Inferior parietal cortex (tissue), 1 donor: ENCODE data around the gene GABRG3.
A peak's percentile ranks its signal among the peaks of the same experiment; 100 is the strongest.

Source experiments
- DNase-seq: peaks from one replicate; pipeline ENCODE4 v3.0.0-alpha.2; 2016; ENCODE audit errors: extremely low spot score

The GABRG3 gene

DNA sequence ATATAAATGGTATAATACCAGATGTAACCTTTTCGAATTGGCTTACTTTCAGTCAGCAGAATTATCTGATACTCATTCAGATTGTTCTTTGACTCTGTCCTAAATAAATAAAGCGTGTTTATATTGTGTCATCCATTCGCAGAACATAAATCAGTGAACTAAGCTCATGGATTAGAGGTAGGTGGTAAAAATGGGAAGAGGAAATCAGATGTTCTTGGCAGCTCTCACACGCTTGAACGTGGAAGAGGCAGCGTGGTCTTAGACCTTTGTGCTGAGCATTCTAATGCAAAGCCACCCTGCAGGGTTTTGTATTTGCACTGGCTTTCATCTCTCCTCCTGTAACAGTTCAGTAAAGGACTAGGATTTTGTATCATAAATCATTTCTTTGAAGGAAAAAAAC is 441.4 kb downstream of the GABRG3 start:
- DNase-seq: no peak

DNA sequence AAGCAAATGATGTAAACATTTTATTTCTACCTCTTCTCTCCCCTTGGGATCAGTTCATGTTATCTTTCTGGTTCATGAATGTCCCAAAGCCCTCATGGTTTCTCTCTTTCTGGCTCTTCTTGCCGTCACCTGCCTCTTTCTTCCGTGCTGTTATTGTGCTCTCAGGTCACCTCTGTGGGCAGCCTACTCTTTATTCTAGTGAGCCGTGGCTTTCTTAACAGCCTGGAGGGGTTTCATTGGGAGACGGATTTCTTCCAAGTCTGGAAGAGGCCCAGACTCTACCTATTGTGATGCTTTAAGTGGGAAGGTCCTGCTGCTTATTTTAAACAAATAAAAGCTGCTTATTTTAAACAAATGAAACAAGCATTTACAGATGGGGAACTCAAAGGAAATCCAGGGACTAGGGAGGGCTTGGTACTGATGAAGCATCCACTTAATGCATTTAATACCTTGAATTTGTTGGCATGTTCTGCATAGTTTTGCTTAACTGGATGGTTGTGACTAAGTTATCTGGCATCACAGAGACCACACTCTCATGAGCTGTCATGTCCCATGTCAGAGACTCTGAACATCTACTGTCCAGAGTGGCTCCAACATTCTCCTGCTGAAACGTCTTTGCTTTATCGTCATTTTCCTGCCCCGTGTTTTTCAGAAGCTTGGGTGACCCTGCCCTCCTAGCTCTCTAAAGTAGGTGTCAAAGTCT is 443.3 kb downstream of the GABRG3 start:
- no peak for DNase-seq

DNA sequence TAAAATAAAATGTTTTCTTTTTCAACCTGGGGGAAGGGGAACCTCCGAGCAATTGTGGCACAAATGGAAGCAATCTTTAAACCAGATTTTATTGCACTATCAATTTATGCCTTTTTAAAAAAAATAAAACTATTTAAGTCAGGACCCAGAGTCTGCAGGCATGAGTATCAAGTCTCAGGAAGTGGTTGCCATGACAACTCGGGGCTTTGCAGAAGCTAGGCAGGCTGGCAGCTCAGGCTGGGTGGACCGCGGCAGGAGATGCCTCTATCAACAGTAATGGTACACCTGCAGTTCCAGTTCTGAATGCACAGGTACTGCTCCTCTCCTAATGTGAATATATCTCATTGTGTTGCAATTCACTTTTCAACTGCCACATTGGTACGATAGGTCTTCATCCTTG is 447.7 kb downstream of the GABRG3 start:
- DNase-seq: peak; percentile 22

DNA sequence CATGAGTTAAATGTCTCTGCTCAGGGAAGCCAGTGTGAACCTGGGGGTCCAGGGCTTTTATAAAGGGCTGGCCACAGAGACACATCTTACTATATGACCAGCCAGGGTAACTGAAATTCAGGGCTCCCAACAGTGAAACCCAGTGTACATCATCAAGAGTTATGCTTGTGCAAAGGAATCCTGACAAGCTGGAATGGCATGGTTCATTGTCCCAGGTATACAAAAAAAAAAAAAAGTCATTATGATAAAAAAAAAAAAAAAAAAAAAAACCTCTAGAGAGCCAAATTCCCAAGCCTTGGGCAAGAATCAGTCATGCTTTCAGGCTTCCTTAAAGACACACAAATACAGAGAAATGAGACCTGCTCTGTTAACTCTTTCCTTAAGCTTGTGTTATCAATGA is 452.0 kb downstream of the GABRG3 start:
- no peak for DNase-seq

DNA sequence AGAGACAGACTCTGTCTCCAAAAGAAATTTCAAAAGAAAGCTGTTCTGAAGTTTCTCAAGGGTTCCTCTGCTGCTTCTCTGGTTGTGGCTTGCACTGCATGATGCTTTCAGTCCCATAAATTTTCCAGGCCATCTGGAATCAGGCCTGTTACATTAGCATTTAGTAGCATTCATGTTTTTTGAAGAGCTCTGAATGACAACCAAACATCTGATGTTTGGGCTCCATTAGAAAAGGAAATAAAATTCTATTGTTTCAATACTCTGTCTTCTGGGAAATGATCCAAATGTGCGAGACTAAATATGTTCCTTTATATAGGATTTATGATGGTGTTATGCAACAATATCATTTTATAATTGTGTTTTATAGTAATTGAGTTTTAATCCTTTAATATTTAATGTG is 455.8 kb downstream of the GABRG3 start:
- DNase-seq: no peak

- no peak for DNase-seq
Observed at GRCh38 chr15:27427276-27427675, 456.3 kb downstream of the GABRG3 start.

DNA sequence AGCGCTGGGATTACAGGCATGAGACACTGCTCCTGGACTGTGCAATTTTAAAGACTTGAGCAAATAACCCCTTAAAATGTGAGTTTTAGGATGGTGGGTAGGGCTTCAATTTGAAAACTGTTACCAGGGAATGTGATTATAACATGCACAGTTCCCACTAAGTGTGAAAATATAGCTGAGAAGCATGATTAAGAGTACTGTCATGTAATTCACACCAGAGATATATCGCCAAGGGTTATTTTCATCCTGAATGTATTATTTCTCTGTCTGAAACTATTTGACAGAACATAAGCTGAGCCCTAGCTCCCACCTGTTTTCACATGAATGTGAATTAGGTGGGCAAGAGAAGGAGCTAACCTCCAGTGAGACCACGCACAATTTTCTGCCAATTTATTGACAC is 457.2 kb downstream of the GABRG3 start:
- no peak for DNase-seq

- no peak for DNase-seq
Observed at GRCh38 chr15:27429577-27429976, 458.6 kb downstream of the GABRG3 start.

GRCh38 chr15:27433604-27434003 is 462.6 kb downstream of the GABRG3 start:
- DNase-seq: no peak

- DNase-seq: peak; percentile 34
Observed at GRCh38 chr15:27438403-27439375, 467.7 kb downstream of the GABRG3 start.

GRCh38 chr15:27441120-27441519 is 470.1 kb downstream of the GABRG3 start:
- DNase-seq: no peak

DNA sequence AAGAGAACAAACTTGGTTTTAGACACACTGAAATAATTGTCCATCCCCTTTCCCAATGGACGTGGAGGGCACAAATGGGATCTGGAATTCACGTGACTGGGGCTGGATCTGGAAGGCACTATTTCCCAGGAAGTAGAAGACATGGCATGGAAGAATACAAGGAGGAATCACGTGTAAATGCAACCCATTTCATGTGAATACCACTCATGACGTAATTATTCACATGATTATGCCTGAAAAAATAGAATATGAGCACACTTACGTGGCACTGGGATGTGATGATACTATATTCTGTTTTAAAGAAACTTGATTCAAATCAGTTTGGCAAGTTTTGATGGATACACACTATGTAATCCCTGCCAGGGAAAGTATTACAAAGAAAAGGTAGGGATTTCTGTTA is 477.3 kb downstream of the GABRG3 start:
- DNase-seq: no peak

DNA sequence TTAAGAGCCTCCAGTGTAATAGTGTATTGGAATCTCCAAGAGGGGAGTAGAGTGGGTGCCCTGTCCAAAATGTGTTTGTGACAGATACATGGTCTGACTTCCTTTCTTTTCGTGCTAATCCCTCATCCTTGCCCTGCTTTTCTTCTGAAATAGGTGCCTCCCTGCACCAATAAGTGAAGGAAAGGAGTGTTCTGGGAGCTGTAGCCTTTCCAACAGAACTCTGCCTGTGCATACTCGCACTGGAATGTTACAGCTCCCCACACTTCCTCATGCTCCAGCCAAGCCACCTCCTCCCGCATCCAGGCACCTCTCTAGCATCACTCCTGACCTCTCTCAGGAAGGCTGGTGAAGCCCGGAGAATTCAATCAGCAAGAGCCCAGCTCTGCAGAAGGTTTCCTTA is 478.0 kb downstream of the GABRG3 start:
- DNase-seq: no peak

DNA sequence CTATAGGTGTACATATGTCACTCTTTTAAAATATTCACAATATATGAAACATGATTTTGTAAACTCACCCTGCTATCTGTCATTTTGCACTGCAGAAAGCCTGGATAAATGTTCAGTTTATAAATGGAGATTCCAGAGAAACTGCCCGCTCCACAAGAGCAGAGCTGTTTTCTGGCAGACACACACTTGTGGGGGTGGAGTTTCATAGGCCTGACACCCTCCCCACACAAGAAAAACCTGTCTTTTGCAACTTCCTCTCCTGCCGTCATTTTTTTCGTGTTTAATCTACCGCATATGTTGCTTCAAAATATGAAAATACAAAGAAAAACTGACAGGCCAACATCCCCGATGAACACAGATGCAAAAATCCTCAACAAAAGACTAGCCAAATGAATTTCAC is 479.0 kb downstream of the GABRG3 start:
- peak; percentile 19 for DNase-seq

- no peak for DNase-seq
Observed at GRCh38 chr15:27454281-27455075, 483.5 kb downstream of the GABRG3 start.

GRCh38 chr15:27456807-27457206 is 485.8 kb downstream of the GABRG3 start:
- DNase-seq: no peak

DNA sequence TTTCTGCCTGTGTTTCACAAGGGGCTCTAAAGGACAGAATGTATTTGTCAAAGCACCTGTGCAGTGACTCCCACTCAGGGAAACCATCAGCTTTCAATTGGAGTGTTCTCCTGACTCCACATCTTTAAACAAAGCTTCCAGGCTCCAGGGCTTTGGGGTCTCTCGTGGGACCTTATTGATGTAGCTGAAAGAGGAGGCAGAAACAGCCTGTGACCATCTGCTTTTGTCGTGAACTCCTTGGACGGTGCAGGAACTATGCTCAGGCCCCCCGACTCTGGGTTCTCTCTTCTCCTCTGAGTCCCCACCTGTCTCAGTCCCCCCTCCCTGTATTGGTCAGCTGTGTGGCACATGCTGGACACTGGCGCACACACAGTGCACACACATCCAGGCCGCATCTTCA is 486.8 kb downstream of the GABRG3 start:
- no peak for DNase-seq

- no peak for DNase-seq
Observed at GRCh38 chr15:27458345-27459084, 487.5 kb downstream of the GABRG3 start.

- DNase-seq: no peak
Observed at GRCh38 chr15:27459836-27460235, 488.9 kb downstream of the GABRG3 start.

GRCh38 chr15:27461181-27461580 is 490.2 kb downstream of the GABRG3 start:
- DNase-seq: no peak

DNA sequence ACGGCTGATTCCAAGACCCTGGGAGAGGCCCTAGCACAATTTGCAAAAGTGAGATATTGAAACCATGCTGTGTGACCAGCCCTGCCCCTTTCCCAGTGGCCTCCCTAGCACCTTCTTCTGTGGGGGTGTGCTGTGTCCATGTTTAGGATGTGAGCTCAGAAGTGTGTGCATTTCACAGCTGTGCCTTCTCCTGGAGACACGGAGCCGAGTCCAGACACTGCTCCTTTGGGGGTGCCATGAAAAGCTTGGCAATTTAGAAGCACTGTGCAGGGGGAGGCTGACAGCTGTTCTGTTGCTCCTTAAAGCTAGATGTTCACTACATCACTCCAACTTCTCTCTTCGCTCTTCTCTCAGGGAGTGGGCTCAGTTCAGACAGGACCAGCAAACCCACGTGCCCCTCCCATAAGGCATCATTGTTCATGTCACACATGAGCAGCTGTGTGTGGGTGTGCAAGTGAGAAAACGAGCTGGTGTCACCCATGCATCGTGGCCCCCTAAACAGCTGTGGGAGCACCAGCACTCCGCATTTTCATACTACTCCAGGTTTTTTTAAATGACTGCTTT is 492.6 kb downstream of the GABRG3 start:
- no peak for DNase-seq
